HG02798 (cell line): Measurements from ENCODE around the gene COL11A1.
"Not testable (repeated sequence)": the region's sequence is repeated elsewhere in the genome, so short reads cannot be mapped to it uniquely, and the experiment has no call there.

Experiments used
- ATAC-seq: cut with Tn5 transposase; IDR thresholded peaks from one replicate; pipeline ENCODE4 v1.9.1; 2021; ENCODE audit warnings: mild to moderate bottlenecking; ENCODE audit not compliant: unreplicated experiment, poor library complexity

Gene COL11A1

GRCh38 chr1:102842606-102843005, 265.7 kb downstream of the COL11A1 start:
- no peak for ATAC-seq

GRCh38 chr1:102840741-102841140, 267.6 kb downstream of the COL11A1 start:
- ATAC-seq = no peak

GRCh38 chr1:102838016-102838415, 270.3 kb downstream of the COL11A1 start:
- no peak for ATAC-seq

GRCh38 chr1:102837551-102837950, 270.8 kb downstream of the COL11A1 start:
- no peak for ATAC-seq

- no peak for ATAC-seq
These were observed 271.3 kb downstream of the COL11A1 start for GRCh38 chr1:102836991-102837390.

- no peak for ATAC-seq
These were observed 273.5 kb downstream of the COL11A1 start for GRCh38 chr1:102834688-102835320.

- no peak for ATAC-seq
These were observed 275.2 kb downstream of the COL11A1 start for GRCh38 chr1:102833151-102833550.

- ATAC-seq = not testable (repeated sequence)
These were observed 281.6 kb downstream of the COL11A1 start for GRCh38 chr1:102826706-102827105.
